GM12891 (cell line): ENCODE results near the gene TSC22D3.

ENCODE experiments used
- POLR2A ChIP-seq: IDR thresholded peaks from 2 replicates; pipeline ENCODE4 v1.6.1; 2011; ENCODE audit warnings: low read depth, low read length, control low read depth
- POLR2AphosphoS5 ChIP-seq: IDR thresholded peaks from 2 replicates; pipeline ENCODE4 v1.6.1; 2011; ENCODE audit warnings: low read depth, low read length, control low read depth
- SPI1 ChIP-seq: IDR thresholded peaks from 2 replicates; pipeline ENCODE4 v1.6.1; 2011; ENCODE audit warnings: low read depth, low read length, control low read depth
- TAF1 ChIP-seq: IDR thresholded peaks from 2 replicates; pipeline ENCODE4 v1.6.1; 2011; ENCODE audit warnings: low read depth, low read length, control low read depth

GRCh38 chrX:107708762-107709161 is 66.8 kb downstream of the TSC22D3 start:
- no peak for TF ChIP-seq POLR2A
- TF ChIP-seq POLR2AphosphoS5, result no peak
- TF ChIP-seq SPI1, result no peak
- TF ChIP-seq TAF1, result no peak
